Measurements from ENCODE around the gene CAMK1G. TPM values are rescaled to one million over a fixed set of nuclear protein-coding genes. Genes with fewer than 3 reads are reported as not detected.

CAMK1G gene
- total and polyA plus RNA-seq, 10 of the 15 experiments (the other 5 are each of a cell fraction or from before 2014, with no cell fraction given) = 0.18 to 0.20 TPM; not detected in 8

DNA sequence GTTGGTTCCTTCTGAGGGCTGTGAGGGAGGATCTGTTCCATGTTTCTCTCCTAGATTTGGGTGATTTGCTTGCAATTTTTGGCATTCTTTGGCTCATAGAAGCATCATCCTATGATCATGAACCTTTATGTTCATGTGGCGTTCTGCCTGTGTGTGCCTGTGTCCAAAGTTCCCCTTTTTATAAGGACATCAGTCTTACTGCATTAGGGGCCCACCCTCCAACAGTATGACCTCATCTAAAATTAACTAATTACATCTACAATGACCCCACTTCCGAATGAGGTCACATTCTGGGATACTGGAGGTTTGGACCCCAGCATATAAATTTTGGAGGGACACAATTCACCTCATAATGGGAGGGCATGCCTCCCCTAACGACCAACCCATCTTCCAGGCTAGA, 12.8 kb upstream of the CAMK1G start:
- FAIRE-seq = no peak
- 0% methylated on average over 3 of the region's 3 CpGs for WGBS (ENCODE audit: insufficient coverage, insufficient replicate concordance, low lambda C conversion rate, missing lambda C conversion rate)
- intact Hi-C loops (cut with micrococcal nuclease; ENCODE audit: unreplicated experiment) = loop anchor here (10.0 kb wide), 1 partner anchor 254 kb away; the partner anchor contains the start of gene UTP25
- DNase-seq (ENCODE audit: low read depth, low spot score) = no peak
- ChIA-PET RAD21 (ENCODE audit: unreplicated experiment) (interaction anchor here (1.7 kb wide), 3 partner anchors 53 to 178 kb away, joined by 6 to 15 read pairs (median 11); no protein-coding TSS in a partner anchor), POLR2A (no interaction called here), SMC1A (ENCODE audit: uncharacterized antibody, unreplicated experiment) (interaction anchor here (0.7 to 5.1 kb wide), 7 partner anchors 57 to 413 kb away, joined by 3 to 46 read pairs (median 4); no protein-coding TSS in a partner anchor), CTCF (interaction anchor here (1.1 to 24.2 kb wide), 6 partner anchors 11 to 178 kb away, joined by 3 to 307 read pairs (median 22); no protein-coding TSS in a partner anchor)
- peaks cover 1 to 5% of the 10 kb centered on the region in 2 experiments; a peak in 3 of 4 replicates for H3K27me3 ChIP-seq (replicated peaks in 1 of 2; ENCODE audit: control insufficient read depth in 2 of 2, insufficient read depth in 2 of 2, low read length in 1 of 2)
- no peak for ATAC-seq
- H3K27ac ChIP-seq (ENCODE audit: control insufficient read depth, insufficient read depth) = no peak overlapping the region
- H3K79me2 ChIP-seq (ENCODE audit: control insufficient read depth, insufficient read depth, low read length) = no peaks in the 10 kb centered on the region
- H2AFZ ChIP-seq (ENCODE audit: control insufficient read depth, low read depth, low read length) = no peak overlapping the region
- H3K9ac ChIP-seq (ENCODE audit: control insufficient read depth, insufficient read depth, low read length) = no peak overlapping the region
- H3K4me2 ChIP-seq (ENCODE audit: control insufficient read depth, insufficient read depth) = no peak overlapping the region
- in situ Hi-C loops (cut with MboI) = loop anchor here (10.0 kb wide), 1 partner anchor 54 kb away; no protein-coding TSS in a partner anchor
- BruUV-seq (replicated peaks) = no TSS peak
- H3K9me3 ChIP-seq (replicated peaks; ENCODE audit: control insufficient read depth, insufficient read depth, low read length) = no peaks in the 10 kb centered on the region
- no peaks in the 10 kb centered on the region for H3K36me3 ChIP-seq (ENCODE audit: control insufficient read depth in 2 of 2, insufficient read depth in 2 of 2, low read length in 1 of 2)
- TF ChIP-seq, protein P1, sequence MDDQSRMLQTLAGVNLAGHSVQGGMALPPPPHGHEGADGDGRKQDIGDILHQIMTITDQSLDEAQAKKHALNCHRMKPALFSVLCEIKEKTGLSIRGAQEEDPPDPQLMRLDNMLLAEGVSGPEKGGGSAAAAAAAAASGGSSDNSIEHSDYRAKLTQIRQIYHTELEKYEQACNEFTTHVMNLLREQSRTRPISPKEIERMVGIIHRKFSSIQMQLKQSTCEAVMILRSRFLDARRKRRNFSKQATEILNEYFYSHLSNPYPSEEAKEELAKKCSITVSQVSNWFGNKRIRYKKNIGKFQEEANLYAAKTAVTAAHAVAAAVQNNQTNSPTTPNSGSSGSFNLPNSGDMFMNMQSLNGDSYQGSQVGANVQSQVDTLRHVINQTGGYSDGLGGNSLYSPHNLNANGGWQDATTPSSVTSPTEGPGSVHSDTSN (IDR thresholded peaks at IDR 0.05; ENCODE audit: insufficient replicate concordance, low read depth, low read length) = no peak
- TF ChIP-seq TCF3 (IDR thresholded peaks at IDR 0.05; ENCODE audit: borderline replicate concordance, insufficient read depth, low read depth, low read length) = no peak
- no peak for TF ChIP-seq RAD21 (IDR thresholded peaks at IDR 0.05; ENCODE audit: insufficient read depth, low read depth, low read length)
- TF ChIP-seq, protein P2, sequence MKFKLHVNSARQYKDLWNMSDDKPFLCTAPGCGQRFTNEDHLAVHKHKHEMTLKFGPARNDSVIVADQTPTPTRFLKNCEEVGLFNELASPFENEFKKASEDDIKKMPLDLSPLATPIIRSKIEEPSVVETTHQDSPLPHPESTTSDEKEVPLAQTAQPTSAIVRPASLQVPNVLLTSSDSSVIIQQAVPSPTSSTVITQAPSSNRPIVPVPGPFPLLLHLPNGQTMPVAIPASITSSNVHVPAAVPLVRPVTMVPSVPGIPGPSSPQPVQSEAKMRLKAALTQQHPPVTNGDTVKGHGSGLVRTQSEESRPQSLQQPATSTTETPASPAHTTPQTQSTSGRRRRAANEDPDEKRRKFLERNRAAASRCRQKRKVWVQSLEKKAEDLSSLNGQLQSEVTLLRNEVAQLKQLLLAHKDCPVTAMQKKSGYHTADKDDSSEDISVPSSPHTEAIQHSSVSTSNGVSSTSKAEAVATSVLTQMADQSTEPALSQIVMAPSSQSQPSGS (IDR thresholded peaks at IDR 0.05; ENCODE audit: low read length) = no peak
- no peak for TF ChIP-seq IRF4 (IDR thresholded peaks at IDR 0.05; ENCODE audit: low read depth, low read length)
- no peak for TF ChIP-seq ESRRA (IDR thresholded peaks at IDR 0.05; ENCODE audit: low read length)
- no peak for TF ChIP-seq EED (IDR thresholded peaks at IDR 0.05; ENCODE audit: low read depth)
- TF ChIP-seq NFXL1 (IDR thresholded peaks at IDR 0.05; ENCODE audit: borderline replicate concordance) = no peak
- no peak for TF ChIP-seq IKZF2 (IDR thresholded peaks at IDR 0.05)
- no peak overlapping the region for H3K4me3 ChIP-seq
- no peaks in the 10 kb centered on the region for H3K4me1 ChIP-seq (ENCODE audit: control insufficient read depth, insufficient read depth, low read length)
- no peaks in the 10 kb centered on the region for H4K20me1 ChIP-seq (ENCODE audit: control insufficient read depth, insufficient read depth)

Measured in GM12878 (cell line).